HUES48 (cell line): Measurements from ENCODE around the gene PPP6R2.

Experiments
- H3K27ac ChIP-seq: one replicate; pipeline ENCODE4 v1.7.0; 2013; ENCODE audit warnings: low read depth, low read length, inconsistent platforms
- H3K27me3 ChIP-seq: 2 replicates; pipeline ENCODE4 v1.6.1; 2013; ENCODE audit warnings: mild to moderate bottlenecking, low read length; ENCODE audit not compliant: control insufficient read depth, insufficient read depth
- H3K36me3 ChIP-seq: 2 replicates; pipeline ENCODE4 v1.6.1; 2013; ENCODE audit warnings: low read length; ENCODE audit not compliant: control insufficient read depth, insufficient read depth
- H3K4me1 ChIP-seq: 2 replicates; pipeline ENCODE4 v1.6.1; 2013; ENCODE audit warnings: mild to moderate bottlenecking, low read length; ENCODE audit not compliant: control insufficient read depth, insufficient read depth
- H3K4me3 ChIP-seq: 2 replicates; pipeline ENCODE4 v1.5.1; 2013; ENCODE audit warnings: mild to moderate bottlenecking, low read depth, low read length
- H3K9ac ChIP-seq: 2 replicates; pipeline ENCODE4 v1.6.1; 2013; ENCODE audit warnings: mild to moderate bottlenecking, low read depth, low read length, moderate library complexity
- H3K9me3 ChIP-seq: 2 replicates; pipeline ENCODE4 v1.6.1; 2013; ENCODE audit warnings: low read length; ENCODE audit not compliant: control insufficient read depth, insufficient read depth

Gene PPP6R2

GRCh38 chr22:50313021-50313420 lies 30.1 kb upstream of the PPP6R2 start:
- no peak overlapping the region for H3K4me3 ChIP-seq
- no peaks in the 10 kb centered on the region for H3K9me3 ChIP-seq
- H3K27ac ChIP-seq, result no peak overlapping the region
- H3K4me1 ChIP-seq, result 0 out of 2 replicates have a peak, but pooled peaks cover 3% of the 10 kb centered on the region
- H3K9ac ChIP-seq, result no peak overlapping the region
- H3K36me3 ChIP-seq, result no peaks in the 10 kb centered on the region
- H3K27me3 ChIP-seq, result no peaks in the 10 kb centered on the region

DNA sequence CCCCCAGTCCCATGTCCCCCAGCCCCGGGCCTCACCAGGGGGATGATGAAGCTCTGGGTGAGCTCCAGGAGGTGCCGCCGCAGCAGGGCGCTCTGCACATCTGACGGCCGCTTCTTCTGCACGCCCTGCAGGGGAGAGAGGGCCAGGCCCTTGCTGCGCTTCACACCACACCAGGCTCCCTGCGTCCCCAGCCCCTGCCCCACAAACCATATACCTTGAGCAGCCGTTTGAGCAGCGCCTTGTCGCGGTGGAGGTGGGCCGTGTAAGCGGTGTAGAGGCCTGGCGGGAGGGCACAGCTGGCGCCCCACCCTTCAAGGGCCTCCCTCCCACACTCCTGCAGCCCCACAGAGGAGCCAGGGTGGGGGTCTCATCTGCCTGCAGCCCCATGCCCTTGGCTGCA lies 29.5 kb upstream of the PPP6R2 start:
- Histone ChIP-seq H3K27ac (no peak overlapping the region), H3K4me3 (no peak overlapping the region), H3K9ac (no peak overlapping the region), H3K27me3 (no peaks in the 10 kb centered on the region), H3K36me3 (no peaks in the 10 kb centered on the region), H3K4me1 (0 out of 2 replicates have a peak, but pooled peaks cover 3% of the 10 kb centered on the region), H3K9me3 (no peaks in the 10 kb centered on the region)

GRCh38 chr22:50314081-50314454 lies 29.1 kb upstream of the PPP6R2 start:
- Histone ChIP-seq H3K4me3 (no peak overlapping the region), H3K9ac (no peak overlapping the region), H3K27ac (no peak overlapping the region), H3K9me3 (no peaks in the 10 kb centered on the region), H3K36me3 (no peaks in the 10 kb centered on the region), H3K27me3 (no peaks in the 10 kb centered on the region), H3K4me1 (0 out of 2 replicates have a peak, but pooled peaks cover 3% of the 10 kb centered on the region)

DNA sequence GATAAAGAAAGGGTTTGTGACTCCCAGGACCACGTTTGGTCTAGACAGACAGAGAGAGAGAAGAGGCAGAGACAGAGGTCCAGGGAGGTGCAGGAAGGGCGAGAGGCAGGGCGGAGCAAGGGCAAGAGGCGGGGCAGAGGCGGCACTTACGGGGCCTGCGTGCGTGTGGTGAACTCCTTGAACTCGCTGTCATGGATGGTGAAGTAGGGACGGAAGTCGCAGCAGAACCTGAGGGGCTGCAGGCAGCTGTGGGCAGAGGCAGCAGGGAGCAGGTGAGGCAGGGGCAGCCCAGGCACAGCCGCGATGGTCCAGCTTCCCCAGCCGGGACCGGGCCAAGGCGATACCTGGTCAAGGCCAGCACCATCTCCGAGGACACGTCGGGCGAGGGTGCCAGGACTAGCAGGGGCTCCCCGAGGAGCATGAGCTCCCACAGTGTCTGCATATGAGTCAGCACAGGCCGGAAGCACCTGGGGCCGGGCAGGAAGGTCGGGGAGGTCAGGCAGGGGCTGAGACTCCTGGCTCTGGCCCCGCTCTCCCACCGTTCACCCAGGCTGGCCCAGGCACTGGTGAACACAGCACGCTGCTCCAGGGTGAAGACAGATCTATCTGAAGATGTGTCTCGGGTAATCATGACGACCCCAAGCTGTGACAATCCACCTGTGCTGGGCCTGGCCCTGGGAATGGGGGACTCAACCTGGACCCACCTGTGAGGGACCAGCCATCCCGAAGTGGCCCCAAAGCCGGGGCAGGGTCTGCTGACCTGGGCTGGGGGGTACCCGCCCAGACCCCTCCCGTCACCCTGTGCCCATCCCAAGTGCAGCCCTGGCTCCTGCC lies 28.5 kb upstream of the PPP6R2 start:
- H3K9me3 ChIP-seq, result no peaks in the 10 kb centered on the region
- 0 out of 2 replicates have a peak, but pooled peaks cover 3% of the 10 kb centered on the region for H3K4me1 ChIP-seq
- no peak overlapping the region for H3K4me3 ChIP-seq
- H3K27me3 ChIP-seq, result no peaks in the 10 kb centered on the region
- H3K36me3 ChIP-seq, result no peaks in the 10 kb centered on the region
- no peak overlapping the region for H3K27ac ChIP-seq
- no peak overlapping the region for H3K9ac ChIP-seq

- Histone ChIP-seq H3K27ac (no peak overlapping the region), H3K36me3 (no peaks in the 10 kb centered on the region), H3K4me1 (0 out of 2 replicates have a peak, but pooled peaks cover 3% of the 10 kb centered on the region), H3K4me3 (no peak overlapping the region), H3K9ac (no peak overlapping the region), H3K27me3 (no peaks in the 10 kb centered on the region), H3K9me3 (no peaks in the 10 kb centered on the region)
These were observed 27.6 kb upstream of the PPP6R2 start for GRCh38 chr22:50315289-50316113.

DNA sequence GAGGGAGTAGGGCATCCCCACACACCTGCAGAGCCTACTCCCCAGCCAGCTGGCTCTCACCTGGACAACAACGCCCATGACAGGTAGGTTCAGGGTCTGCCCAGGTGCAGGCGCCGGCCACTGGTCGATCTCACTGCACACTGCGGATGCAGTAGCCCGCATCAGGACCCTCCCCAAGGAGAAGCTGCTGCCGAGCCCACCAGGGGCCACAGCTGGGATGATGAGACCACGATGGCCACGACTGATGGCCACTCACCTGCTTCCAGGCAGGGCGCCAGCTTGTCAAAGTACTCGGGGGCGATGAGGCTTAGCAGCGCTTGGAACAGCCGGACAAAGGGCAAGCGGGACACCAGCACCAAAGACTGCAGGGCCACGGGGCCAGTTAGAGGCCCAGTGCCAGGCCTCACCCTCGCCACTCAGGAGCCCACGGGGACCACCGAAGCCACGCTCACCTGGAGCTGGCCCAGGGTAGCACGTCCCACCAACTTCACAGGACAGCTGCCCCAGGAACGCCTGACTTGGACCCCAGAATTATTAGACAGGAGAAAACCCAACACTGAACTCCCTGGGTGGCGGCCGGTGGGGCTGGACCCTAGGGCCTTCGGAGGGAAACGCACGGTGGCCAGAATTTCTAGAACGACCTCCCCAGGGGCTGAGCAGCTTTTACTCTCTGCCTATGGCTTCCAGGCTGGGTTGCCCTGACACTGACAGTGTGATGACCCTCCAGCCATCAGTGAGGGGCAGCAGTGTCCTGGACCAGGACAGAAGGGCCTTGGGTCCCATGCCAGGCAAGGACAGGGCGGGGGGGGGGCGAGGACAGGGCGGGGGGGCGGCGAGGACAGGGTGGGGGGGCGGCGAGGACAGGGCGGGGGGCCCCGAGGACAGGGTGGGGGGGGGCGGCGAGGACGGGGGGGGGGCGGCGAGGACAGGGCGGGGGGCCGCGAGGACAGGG lies 26.7 kb upstream of the PPP6R2 start:
- Histone ChIP-seq H3K4me3 (no peak overlapping the region), H3K36me3 (no peaks in the 10 kb centered on the region), H3K9me3 (no peaks in the 10 kb centered on the region), H3K27ac (no peak overlapping the region), H3K9ac (no peak overlapping the region), H3K27me3 (no peaks in the 10 kb centered on the region), H3K4me1 (0 out of 2 replicates have a peak, but pooled peaks cover 3% of the 10 kb centered on the region)

GRCh38 chr22:50317178-50317577 lies 25.9 kb upstream of the PPP6R2 start:
- H3K27ac ChIP-seq, result no peak overlapping the region
- no peak overlapping the region for H3K9ac ChIP-seq
- H3K36me3 ChIP-seq, result no peaks in the 10 kb centered on the region
- no peak overlapping the region for H3K4me3 ChIP-seq
- H3K4me1 ChIP-seq, result 0 out of 2 replicates have a peak, but pooled peaks cover 3% of the 10 kb centered on the region
- no peaks in the 10 kb centered on the region for H3K9me3 ChIP-seq
- H3K27me3 ChIP-seq, result no peaks in the 10 kb centered on the region

DNA sequence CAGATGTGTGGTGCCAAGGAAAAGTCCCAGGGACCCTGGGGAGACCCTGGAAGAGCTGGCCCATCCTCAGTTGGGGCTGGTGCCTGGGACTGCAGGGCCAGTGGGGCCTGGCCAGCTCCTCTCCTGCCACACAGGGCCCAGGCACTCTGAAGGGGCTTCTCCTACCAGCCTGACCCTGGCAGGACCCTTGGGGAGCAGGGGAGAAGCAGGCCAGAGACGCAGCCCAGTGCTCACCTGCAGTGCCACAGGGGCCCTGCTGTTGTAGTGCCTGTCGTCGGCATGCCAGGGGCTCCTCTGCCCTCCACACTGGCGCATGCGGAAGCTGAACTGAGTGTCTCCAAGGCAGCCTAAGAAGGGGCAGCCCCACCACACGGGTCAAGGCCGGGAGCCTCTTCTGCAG lies 25.5 kb upstream of the PPP6R2 start:
- Histone ChIP-seq H3K9me3 (no peaks in the 10 kb centered on the region), H3K27ac (no peak overlapping the region), H3K36me3 (no peaks in the 10 kb centered on the region), H3K27me3 (no peaks in the 10 kb centered on the region), H3K4me1 (0 out of 2 replicates have a peak, but pooled peaks cover 3% of the 10 kb centered on the region), H3K9ac (no peak overlapping the region), H3K4me3 (no peak overlapping the region)

- Histone ChIP-seq H3K4me3 (no peak overlapping the region), H3K9me3 (no peaks in the 10 kb centered on the region), H3K27me3 (no peaks in the 10 kb centered on the region), H3K36me3 (no peaks in the 10 kb centered on the region), H3K9ac (no peak overlapping the region), H3K27ac (no peak overlapping the region), H3K4me1 (0 out of 2 replicates have a peak, but pooled peaks cover 3% of the 10 kb centered on the region)
These were observed 24.8 kb upstream of the PPP6R2 start for GRCh38 chr22:50318356-50318697.

GRCh38 chr22:50318698-50319411 lies 24.3 kb upstream of the PPP6R2 start:
- no peaks in the 10 kb centered on the region for H3K27me3 ChIP-seq
- no peaks in the 10 kb centered on the region for H3K36me3 ChIP-seq
- 0 out of 2 replicates have a peak, but pooled peaks cover 3% of the 10 kb centered on the region for H3K4me1 ChIP-seq
- H3K9me3 ChIP-seq, result no peaks in the 10 kb centered on the region
- H3K9ac ChIP-seq, result no peak overlapping the region
- H3K4me3 ChIP-seq, result no peak overlapping the region
- no peak overlapping the region for H3K27ac ChIP-seq
